ENCODE results near the gene OR51E2.

The OR51E2 gene

DNA sequence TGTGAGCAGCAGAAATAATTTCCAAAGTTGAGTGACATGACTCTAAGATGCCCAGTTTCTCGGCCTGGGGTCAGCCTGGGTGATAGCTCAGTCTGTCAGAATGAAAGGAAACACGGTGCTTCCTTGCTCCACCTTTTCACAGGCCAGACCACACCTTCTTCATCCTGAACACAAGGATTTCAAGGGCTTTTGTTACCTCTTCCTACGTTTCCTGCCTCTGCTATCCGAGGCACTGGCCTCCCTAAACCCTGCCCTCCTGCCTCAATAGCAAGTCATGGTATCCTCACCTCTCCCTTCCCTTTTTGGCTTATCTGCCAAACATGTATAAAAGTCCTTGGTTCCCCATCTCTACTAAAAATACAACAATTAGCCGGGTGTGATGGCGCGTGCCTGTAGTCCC is 55.6 kb downstream of the OR51E2 start:
- DNase-seq (ENCODE audit: low read depth, low spot score): no peak
- ChIA-PET POLR2A (no interaction called here), CTCF (interaction anchor here (1.7 kb wide), 1 partner anchor 16 kb away, joined by 3 read pairs; no protein-coding TSS in a partner anchor)
- H3K4me3 ChIP-seq (ENCODE audit: low read depth, low read length): no peak overlapping the region
- TF ChIP-seq, protein P1, sequence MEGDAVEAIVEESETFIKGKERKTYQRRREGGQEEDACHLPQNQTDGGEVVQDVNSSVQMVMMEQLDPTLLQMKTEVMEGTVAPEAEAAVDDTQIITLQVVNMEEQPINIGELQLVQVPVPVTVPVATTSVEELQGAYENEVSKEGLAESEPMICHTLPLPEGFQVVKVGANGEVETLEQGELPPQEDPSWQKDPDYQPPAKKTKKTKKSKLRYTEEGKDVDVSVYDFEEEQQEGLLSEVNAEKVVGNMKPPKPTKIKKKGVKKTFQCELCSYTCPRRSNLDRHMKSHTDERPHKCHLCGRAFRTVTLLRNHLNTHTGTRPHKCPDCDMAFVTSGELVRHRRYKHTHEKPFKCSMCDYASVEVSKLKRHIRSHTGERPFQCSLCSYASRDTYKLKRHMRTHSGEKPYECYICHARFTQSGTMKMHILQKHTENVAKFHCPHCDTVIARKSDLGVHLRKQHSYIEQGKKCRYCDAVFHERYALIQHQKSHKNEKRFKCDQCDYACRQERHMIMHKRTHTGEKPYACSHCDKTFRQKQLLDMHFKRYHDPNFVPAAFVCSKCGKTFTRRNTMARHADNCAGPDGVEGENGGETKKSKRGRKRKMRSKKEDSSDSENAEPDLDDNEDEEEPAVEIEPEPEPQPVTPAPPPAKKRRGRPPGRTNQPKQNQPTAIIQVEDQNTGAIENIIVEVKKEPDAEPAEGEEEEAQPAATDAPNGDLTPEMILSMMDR (IDR thresholded peaks at IDR 0.05; ENCODE audit: insufficient read depth, low read length, missing control alignments): no peak

DNA sequence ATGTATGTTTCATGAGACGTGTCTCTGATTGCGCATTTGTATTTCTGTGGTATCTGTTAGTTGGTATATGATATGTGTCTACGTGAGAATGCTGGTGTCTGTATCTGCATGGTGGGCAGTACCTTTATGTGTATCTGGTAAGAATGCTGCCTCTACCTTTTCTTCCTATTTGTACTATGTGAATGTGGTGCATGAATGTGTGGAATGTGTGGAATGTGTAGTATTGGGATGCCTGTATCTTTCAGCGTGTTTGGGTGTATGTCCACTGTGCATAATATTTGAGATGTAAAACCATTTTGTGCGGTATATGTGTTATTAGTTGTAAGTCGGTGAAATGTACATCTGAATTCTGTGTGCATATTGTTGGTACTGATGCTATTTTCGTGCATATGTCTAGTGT is 56.2 kb downstream of the OR51E2 start:
- ChIA-PET CTCF (interaction anchor here (1.7 kb wide), 2 partner anchors 15 to 185 kb away, joined by 3 to 6 read pairs; no protein-coding TSS in a partner anchor), POLR2A (no interaction called here)
- TF ChIP-seq, protein P1 (IDR thresholded peaks at IDR 0.05; ENCODE audit: insufficient read depth, low read length, missing control alignments): no peak
- no peak for DNase-seq (ENCODE audit: low read depth, low spot score)
- H3K4me3 ChIP-seq (ENCODE audit: low read depth, low read length): no peak overlapping the region

DNA sequence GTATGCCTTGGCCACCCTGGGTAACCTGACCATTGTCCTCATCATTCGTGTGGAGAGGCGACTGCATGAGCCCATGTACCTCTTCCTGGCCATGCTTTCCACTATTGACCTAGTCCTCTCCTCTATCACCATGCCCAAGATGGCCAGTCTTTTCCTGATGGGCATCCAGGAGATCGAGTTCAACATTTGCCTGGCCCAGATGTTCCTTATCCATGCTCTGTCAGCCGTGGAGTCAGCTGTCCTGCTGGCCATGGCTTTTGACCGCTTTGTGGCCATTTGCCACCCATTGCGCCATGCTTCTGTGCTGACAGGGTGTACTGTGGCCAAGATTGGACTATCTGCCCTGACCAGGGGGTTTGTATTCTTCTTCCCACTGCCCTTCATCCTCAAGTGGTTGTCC is 57.7 kb downstream of the OR51E2 start:
- TF ChIP-seq, protein P1 (IDR thresholded peaks at IDR 0.05; ENCODE audit: insufficient read depth, low read length, missing control alignments): no peak
- no peak overlapping the region for H3K4me3 ChIP-seq (ENCODE audit: low read depth, low read length)
- DNase-seq (ENCODE audit: low read depth, low spot score): no peak
- ChIA-PET POLR2A (no interaction called here), CTCF (interaction anchor here (1.7 to 4.9 kb wide), 2 partner anchors 15 to 186 kb away, joined by 6 to 97 read pairs; no protein-coding TSS in a partner anchor)

DNA sequence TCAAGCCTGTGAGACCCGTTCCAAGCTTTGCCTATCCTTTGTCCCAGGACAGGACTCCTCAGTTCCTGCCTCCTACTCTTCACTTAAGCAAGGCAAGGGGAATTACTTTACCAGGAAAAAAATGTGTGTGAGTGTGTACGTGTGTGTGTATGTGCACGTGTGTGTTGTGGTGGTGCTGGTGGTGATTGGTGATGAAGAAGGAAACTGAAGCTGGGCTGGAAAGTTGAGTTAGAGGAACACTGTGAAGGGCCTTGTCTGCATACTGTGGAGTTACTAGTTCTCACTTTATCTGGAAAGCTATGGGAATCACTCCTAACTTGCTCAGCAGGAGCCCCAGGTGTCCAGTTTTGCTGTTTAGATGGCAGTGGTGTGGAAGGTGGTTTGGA is 60.0 kb downstream of the OR51E2 start:
- no peak for DNase-seq (ENCODE audit: low read depth, low spot score)
- TF ChIP-seq, protein P1 (IDR thresholded peaks at IDR 0.05; ENCODE audit: insufficient read depth, low read length, missing control alignments): no peak
- ChIA-PET CTCF (interaction anchor here (0.6 to 4.9 kb wide), 33 partner anchors 10 to 744 kb away, joined by 3 to 97 read pairs (median 6); partner anchors contain the start of genes MMP26, OR51E2, OR51F2 and TRIM68), POLR2A (no interaction called here)
- H3K4me3 ChIP-seq (ENCODE audit: low read depth, low read length): no peak overlapping the region

GRCh38 chr11:4636962-4637661 is 60.5 kb downstream of the OR51E2 start, which contains the start of gene OR51D1:
OR51D1 (plus strand) TSS chr11:4637477; CDS start chr11:4639791, 2,314 bp downstream.
- H3K4me3 ChIP-seq (ENCODE audit: low read depth, low read length): peak within 1 kb of the TSS; percentile 36
- POLR2A ChIA-PET: no interaction called here
- DNase-seq (ENCODE audit: low read depth, low spot score): no peak
- CTCF ChIA-PET: interaction anchor here (0.6 to 4.9 kb wide), 49 partner anchors 10 to 745 kb away, joined by 3 to 97 read pairs (median 4); partner anchors contain the start of genes MMP26, OR51E2, OR51F2 and TRIM68
- TF ChIP-seq, protein P1 (IDR thresholded peaks at IDR 0.05; ENCODE audit: insufficient read depth, low read length, missing control alignments): peak; percentile 95

DNA sequence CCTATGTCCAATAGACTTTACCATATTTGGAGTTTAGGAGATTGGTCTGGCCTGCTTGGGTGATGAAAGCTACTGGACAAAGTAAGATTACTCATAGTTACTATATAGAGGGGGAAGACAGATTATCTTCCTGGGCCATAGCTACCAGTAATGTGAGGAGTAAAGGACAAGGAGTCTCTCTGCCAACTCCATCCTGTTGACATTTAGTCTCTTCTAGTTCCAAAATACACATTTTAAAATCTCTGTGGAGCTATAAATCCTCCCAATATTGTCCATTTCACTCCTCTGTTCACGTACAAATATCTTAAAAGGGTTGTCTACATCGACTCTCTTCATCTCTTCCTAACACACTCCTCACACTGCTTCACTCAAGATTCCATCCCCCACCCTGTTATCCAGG is 61.5 kb downstream of the OR51E2 start:
- H3K4me3 ChIP-seq (ENCODE audit: low read depth, low read length): no peak overlapping the region
- no peak for DNase-seq (ENCODE audit: low read depth, low spot score)
- CTCF ChIA-PET: interaction anchor here (0.8 to 4.9 kb wide), 41 partner anchors 11 to 1255 kb away, joined by 3 to 97 read pairs (median 6); partner anchors contain the start of genes MMP26, OR51E2, OR51F2 and TRIM68
- POLR2A ChIA-PET: interaction anchor here (0.8 kb wide), 1 partner anchor 28 kb away, joined by 4 read pairs; the partner anchor contains the start of gene TRIM68
- TF ChIP-seq, protein P1 (IDR thresholded peaks at IDR 0.05; ENCODE audit: insufficient read depth, low read length, missing control alignments): no peak
